ENCODE data around the gene PET100.
A peak's percentile ranks its signal among the peaks of the same experiment; 100 is the strongest.

The PET100 gene

DNA sequence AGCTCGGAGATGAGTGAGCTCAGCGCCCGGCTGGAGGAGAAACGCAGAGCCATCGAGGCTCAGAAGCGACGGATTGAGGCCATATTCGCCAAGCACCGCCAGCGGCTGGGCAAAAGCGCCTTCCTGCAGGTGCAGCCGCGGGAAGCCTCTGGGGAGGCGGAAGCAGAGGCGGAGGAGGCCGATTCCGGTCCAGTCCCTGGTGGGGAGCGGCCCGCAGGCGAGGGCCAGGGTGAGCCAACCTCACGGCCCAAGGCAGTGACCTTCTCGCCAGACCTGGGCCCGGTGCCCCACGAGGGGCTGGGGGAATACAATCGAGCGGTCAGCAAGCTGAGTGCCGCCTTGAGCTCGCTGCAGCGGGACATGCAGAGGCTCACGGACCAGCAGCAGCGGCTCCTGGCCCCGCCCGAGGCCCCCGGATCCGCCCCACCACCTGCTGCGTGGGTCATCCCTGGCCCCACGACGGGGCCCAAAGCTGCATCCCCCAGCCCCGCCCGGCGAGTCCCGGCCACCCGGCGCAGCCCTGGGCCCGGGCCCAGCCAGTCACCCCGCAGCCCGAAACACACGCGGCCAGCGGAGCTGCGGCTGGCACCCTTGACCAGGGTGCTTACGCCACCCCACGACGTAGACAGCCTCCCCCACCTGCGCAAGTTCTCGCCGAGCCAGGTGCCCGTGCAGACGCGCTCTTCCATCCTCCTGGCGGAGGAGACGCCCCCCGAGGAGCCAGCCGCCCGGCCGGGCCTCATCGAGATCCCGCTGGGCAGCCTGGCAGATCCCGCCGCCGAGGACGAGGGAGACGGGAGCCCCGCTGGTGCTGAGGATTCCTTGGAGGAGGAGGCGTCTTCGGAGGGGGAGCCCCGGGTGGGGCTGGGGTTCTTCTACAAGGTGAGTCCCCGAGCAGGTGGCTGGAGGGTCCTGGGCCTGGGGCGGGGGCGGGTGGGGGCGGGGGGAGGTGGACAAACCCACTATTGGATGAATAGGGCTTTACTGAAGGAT, 17.0 kb upstream of the PET100 start:
- no peak for DNase-seq

DNA sequence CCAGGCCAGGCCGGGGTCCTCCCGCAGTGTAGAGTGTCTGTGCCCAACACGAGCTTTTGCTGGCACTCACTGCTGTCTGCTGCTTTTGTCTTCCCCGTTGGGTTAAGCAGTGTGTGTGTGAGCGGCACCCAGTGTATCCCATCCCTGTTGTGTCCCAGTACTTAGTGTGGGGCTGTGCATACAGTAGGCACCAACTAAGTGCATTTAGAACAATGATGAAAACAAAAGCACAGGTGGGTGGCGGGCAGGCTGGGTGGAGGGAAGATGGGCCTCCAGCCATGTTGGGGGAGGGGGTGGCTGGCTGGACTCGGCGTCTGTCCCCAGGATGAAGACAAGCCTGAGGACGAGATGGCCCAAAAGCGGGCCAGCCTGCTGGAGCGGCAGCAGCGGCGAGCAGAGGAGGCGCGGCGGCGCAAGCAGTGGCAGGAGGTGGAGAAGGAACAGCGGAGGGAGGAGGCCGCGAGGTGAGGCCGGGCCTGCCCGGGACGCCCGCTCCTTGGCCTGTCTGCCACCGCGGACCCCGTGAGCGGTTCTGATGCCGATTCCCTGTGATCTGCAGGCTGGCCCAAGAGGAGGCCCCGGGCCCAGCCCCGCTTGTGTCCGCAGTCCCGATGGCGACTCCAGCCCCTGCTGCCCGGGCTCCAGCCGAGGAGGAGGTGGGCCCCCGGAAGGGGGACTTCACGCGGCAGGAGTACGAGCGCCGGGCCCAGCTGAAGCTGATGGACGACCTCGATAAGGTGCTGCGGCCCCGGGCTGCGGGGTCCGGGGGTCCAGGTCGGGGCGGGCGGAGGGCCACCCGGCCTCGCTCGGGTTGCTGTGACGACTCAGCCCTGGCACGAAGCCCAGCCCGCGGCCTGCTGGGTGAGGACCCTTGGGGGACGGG, 14.5 kb upstream of the PET100 start:
- no peak for DNase-seq

DNA sequence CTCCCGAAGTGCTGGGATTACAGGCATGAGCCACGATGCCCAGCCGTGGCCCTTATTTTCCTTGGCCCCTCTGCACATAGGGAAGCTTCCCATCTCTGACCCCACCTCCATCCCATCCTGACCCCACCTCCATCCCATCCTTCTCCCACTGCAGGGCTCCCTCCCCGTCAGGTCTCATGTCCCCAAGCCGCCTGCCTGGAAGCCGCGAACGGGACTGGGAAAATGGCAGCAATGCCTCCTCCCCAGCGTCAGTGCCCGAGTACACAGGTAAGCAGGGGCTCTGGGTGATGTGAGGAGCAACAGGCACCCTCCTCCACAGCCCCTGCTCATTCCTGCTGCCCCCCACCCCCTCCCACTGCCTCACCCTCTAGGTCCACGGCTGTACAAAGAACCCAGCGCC, 12.4 kb upstream of the PET100 start:
- no peak for DNase-seq

DNA sequence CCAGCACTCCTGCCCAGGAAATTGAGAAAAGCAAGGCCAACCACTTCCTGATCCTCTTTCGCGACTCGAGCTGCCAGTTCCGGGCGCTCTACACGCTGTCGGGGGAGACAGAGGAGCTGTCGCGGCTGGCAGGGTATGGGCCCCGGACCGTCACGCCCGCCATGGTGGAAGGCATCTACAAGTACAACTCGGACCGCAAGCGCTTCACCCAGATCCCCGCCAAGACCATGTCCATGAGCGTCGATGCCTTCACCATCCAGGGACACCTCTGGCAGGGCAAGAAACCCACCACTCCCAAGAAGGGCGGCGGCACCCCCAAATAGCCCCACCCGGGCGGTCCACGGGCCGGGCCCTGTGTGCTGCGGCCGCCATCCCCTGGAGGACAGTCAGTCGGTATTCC, 11.9 kb upstream of the PET100 start:
- no peak for DNase-seq

DNA sequence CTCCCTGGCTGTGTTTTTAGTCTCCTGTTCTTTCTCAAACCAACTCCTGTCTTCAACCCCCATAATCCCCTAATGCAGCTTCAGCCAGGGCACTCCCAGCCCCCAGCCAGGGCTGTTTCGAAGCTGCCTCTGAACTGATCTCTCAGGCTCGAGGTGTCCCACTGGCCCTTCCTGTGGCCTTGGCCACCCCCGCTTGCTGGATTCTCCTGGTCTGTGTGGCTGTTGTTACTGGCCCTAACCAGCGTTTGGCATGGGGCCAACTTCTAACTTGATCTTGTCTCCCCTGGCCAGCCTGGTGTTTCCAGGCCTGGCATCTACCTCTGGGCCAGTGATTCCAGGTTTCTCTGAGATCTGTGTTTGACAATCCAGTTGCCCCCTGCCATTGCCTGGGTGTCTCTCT, 11.2 kb upstream of the PET100 start:
- peak; percentile 16 for DNase-seq

DNA sequence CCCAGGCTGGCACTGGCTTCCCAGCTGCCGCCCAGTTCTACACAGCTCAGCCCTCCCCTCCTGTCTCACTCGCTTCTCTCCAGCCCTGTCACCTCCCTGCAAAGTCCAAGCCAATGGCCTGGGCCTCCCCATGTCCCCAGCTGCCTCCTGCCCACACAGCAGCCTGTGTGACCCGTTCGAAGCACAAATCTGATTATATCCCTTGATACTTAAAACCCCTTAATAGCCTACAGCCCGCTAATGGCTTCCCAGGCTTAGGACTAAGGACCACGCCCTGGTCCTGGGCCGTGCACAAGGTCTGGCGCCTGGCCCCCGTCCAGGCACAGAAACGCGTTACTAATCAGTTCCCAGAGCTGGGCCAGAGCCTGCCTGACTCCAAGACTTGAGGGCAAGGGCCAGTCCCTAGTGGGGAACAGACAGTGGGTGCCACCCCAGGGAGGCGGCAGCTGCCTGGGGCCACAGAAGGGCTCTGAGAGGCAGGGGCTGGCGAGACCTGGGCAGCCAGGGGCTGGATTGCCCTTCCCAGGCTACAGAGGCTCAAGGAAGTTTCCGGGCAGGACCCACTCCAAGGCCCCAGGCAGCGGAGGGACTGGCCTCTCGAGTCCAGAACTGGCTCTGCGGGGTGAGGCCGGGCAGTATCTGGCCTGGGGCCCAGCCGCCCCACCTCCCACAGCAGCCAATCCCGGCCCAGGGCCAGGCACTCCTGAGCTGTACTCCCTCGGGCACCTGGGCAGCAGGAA, 10.7 kb upstream of the PET100 start:
- no peak for DNase-seq

DNA sequence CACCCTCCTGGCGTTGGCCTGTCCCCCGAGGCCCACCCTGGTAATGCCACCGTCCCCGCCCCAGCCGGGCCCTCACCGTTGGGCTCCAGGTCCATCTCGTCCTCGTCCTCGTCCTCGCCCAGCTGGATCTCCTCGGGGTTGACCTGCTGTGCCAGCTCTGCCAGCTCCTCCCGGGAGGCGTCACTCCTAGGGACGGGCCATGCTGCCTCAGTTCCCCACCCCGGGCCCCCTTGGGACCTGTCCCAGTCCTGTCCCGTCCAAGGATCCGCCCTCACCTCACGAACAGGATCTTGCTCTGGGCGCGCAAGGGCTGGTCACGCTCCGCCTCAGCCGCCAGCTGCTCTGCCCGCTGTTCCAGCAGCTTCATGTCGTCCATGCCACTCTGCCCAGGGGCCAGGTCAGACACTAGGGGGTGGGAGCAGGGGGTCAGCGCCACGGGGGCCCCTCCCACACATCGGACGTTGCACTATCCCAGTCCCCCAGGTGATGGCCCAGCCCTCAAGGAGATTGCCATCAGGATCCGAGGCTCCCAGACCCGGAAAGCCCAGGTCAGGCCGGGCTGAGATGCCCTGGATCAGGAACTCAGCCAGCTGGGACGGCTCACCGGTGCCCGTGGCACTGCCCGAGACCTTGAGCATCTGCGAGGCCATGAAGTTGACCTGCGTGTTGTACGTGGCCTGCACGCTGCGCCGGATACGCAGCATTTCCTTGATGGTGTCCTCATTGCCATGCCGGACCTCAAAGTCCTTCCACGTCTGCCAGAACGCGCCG, 9.7 kb upstream of the PET100 start:
- DNase-seq: no peak

DNA sequence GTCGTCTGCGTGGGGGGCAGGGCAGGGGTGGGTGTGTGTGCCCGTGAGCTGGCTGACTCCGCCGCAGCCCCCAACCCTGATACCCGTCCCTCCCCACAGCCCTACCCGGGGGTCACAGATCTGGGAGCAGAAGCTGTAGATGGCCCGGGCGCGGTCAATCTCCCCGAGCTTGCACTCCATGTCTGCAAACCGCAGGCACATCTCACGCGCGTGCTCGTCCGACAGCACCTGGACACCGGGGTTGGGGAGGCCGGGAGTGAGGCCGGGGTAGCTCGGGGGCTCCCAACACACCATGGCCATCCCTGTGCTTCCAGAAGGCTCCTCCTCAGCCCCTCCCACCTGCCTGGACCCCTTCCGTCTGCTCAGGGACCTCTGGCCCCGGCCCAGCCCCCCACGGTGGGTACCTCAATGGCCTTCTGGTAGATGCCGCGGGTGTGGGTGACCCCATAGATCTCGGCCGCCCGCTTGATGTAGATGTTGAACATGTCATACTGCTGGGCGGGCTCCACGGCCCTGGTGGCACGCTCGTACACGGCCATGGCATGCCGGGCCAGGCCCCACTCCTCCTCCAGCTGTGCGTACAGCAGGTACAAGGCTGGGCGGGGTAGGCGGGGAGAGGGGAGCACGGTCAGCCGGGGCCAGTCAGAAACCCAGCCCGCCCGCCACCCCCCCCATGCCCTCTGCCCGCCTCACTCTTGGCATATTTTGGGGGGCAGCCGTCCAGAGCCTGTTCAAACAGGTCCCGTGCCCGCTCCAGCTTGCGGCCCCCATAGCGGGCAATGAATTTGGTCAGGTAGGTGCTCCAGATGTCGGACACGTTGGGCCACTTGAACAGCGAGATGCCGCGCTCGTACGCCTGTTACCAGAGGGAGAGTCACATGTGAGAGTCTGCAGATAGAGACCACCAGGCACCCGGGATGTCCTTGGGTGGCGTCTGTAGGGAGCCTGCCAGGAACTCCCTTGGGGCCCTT, 8.9 kb upstream of the PET100 start:
- no peak for DNase-seq

DNA sequence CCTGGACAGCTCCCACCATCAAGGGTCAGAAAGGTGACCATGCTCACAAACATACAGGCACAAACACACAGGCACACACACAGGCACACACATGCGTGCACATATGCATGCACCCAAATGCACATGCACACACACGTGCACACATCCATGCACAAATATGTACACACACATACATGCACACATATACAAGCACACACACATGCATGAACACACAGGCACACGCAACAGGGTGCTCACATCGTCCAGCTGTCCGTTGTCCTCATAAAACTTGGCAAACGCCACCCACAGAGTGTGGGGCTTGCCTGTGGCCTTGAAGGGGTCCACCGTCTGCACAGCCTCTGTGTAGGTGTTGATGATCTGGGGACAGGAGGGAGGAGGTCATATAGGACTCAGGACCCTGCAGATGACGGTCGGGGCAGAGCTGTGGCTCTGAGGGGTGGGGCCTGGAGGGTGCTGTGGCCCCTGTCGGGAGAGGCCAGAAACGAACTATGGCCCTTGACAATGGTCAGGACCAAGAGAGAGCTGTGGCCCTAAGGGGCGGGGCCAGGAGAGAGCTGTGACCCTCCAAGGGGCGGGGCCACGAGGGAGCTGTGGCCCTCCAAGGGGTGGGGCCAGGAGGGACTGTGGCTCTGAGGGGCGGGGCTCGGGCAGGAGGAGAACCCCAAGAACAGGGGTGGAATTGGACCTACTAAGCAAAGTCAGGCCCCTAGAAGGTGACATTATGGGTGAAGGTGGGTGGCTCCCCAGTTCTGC, 6.5 kb upstream of the PET100 start:
- DNase-seq: no peak

DNA sequence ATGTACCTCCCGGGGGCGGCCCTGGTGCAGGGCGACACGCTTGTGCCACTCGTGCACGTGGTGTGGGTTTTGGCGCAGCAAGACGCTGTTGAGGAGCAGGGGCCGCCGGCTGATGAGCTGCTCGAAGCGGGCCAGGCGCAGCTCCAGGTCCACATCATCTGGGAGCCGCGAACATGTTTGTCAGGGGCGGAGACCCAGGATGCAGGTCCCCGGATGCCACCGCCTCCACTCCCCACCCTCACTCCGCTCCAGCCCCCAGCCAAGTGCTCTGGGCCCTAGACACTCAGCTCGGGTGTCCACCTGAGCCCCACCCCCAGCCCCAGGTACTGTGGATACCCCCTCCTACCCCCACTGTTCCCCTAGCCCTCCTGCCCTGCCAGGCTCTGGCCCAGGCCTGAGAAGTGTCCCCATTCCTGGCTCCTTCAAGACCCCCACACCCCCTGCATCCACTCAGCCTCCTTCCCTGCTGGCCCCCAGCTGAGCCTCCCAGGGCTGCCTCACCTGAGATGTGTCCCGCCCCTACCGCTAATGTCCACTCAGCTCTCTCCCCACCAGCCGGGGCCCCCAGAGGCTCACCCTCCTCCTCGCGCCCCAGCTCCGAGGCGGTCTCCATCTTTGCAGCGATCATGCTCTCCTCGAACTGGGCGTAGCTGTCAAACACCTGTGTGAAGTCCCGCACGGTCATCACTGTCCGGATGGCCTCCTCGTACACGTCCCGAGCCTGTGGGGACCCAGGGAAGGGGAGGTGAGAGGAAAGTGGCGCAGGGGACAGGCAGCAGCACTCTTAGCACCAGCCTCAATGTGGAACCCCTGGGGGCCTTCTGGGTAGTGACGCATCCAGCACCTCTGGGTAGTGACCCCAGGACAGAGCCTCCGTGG, 5.6 kb upstream of the PET100 start:
- no peak for DNase-seq

DNA sequence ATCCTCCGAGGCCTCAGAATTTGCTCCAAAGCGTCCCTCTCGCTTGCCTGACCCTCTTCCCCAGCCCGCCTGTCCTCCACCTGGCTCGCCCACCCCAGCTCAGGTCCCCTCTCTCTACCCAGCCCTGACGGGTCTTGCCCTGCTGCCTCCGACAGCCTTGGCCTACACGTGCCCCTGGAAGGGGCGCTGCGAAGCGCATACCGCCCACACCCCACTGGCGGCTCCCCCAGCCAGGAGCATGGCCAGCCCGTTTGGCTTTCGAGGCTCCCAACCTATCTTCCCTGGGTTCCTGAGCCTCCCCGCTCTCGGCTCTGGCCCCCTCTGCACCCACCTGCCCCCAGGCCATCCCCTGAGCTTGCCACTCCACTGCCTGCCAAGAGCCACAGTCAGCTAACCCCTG, 4.8 kb upstream of the PET100 start:
- DNase-seq: no peak

DNA sequence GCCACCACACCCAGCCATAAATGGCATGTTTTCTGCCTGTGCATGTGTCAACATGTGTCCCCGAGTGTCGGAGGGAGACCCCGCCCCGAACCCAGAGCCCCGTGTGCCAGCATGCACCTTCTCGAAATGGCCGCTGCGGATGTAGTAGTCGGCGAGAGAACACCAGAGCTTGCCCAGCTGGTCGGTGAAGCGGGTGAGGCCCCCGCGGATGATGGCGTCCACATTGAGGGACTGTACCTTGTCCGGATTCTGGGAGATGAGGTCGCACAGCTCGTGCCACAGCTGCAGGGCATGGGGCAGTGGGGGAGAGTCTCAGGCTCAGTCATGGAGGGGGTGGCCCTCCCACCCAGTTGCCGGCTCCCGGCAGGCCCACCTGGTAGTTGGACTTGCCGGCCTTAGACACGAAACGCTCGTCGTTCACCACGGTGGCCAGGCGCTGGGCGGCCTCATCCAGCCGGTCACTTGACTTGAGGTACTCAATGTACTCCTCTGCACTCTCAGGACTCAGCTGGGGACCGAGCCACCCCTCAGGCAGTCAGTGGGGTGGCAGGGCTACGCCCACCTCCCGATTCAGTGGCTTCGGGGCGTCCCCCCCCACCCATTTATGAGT, 3.7 kb upstream of the PET100 start:
- no peak for DNase-seq

DNA sequence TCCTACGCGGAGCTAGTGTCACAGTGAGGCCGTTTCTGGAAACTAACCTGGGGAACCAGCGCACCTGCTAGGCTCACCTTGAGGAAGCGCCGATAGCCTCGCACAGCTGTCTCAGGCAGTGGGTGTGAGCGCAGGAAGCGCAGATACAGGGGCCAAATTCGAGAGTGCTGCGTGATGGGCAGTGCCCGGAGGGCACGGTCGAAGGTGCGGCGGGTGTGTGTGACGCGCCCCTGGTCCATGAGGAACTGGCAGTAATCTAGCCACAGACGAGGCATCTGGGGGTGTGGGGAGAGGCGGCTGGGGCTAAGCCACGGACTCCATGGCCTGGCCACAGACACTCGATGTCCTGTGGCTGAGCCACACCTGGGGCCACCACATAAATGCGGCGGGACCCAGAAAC, 2.4 kb upstream of the PET100 start:
- no peak for DNase-seq

DNA sequence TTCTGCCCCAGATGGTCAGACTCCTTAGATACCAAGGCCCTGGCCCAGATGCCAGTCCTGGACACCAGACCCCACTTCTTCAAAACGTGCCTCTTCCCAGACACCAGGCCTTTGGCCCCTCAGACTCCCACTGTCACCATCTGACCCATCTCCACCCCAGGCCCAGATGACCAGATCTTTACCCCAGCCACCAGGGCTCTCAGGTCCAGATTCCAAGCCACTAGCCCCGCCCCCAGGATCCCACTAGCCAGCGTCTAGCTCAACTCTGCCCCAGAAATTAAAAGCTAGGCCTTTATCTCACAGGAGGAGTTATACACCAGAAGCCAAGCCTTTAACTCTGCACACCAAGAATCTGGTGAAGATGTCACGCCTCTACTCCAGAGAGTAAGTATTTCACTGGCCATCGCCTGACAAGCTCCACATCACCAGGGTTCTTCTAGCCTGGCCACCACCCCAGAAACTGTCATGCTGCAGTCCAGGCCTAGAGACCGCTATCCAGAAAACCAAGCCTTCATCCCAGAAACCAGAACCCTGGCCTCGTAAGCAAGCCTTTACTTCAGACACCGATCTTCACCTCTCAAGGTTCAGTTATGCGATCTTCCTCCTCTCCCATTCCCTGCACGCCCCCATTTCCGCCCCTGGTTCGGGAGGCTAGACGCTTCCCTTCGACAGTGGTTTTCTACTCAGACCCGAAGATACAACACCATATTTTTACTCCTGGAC, 843 bp upstream of the PET100 start:
- no peak for DNase-seq

DNA sequence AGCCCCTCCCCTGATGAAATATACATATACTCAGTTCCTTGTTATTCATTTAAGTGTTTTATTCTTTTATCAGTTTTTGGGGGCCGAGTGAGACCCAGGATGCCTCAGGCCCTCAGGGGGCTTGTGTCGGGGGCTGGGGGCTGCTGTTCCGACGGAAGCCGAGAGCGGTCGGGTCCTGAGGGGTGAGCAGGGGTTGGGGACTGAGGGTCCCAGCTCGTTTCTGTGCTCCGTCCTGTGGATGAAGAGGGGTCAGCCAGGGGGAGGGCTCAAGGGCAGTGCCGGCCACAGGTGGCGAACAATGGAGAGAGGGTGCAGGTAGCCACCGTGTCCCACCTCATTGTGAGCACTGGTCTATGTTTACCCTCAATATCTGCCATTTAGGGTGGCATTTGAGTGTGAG, 2.0 kb downstream of the PET100 start:
- no peak for DNase-seq

DNA sequence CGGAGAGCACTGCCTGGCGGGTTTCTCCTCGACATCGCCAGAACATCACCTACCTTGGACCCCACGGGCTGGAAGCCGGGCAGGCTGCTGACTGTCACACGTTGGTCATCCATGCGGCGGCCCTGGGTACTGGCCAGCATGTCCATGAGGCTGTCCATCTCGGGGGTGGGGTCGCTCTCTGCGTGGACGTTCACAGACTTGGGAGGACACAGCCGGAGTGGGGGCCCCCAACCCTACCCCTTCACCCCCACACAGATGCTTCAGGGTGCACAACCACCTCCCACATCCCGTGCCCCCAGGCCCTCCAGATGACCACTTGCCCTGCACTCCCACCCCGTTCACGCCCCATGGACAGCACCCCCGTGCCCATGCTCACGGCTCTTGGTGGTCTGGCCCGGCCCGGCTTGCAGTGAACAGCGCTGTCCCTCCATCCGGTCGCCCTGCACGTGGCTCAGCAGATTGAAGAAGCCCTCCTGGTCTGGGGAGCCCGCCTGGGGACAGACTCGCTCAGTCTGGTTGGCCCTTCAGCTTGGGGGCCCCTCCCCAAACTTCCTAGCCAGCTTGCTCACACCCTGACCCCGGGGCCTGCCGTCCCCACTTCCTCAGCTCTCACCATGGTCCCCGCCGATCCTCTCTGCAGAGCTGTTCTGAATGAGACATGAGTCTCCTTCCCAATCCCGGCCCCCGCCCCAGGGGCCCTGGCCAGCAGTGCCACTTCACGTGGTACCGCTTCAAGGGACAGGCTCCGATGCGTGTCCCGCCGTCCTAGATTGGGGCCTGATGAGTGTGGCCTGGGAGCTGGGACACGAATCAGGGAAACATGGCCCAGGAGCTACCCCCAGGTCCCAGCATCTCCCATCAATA, 3.0 kb downstream of the PET100 start:
- DNase-seq: no peak

DNA sequence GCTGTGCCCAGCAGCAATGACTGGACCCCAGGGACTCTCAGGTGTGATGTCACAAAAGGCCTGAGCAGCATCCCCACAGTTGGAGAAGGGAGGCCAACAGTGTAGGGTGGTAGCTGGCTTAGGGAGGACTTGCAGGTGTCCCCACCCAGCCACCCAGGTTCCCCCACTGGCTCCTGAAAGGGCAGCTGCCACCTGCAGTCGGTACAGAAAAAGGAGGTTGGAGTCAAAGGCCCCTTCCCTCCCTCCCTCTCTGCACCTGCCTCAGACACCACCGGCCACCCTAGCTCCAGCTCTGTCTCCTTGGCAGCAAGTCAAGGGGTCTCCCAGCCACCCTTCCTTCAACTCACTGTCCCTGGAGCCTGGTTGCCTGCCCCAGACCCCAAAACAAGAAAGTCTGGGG, 4.1 kb downstream of the PET100 start, which contains the start of gene PCP2:
PCP2 (minus strand) TSS at position 22 of the 400 bp plus-strand sequence. CDS start 262 bp downstream, outside the sequence.
- DNase-seq: no peak

All from NCI-H69 (cell line).